Adrenal gland (tissue), 12 donors: Measurements from ENCODE around the gene AGAP3. TPM values are rescaled to one million over a fixed set of nuclear protein-coding genes. Genes with fewer than 3 reads are reported as not detected.

Source experiments
- DNase-seq, 7 donors: peaks; one replicate each; pipeline ENCODE4 v3.0.0-alpha.2; 2019 to 2020
- H3K27ac ChIP-seq, 5 donors: fragments of 200-600 bp; sonication (generic) in 4 of 5; 1 replicate in 3 of 5; 2 replicates in 2 of 5; pipeline versions ENCODE4 v1.5.1 to v1.8.0; 2016 to 2020; ENCODE audit warnings: mild to moderate bottlenecking in 1 of 5
- H3K27me3 ChIP-seq: fragments of 200-600 bp; 2 replicates; pipeline ENCODE4 v1.8.0; 2021
- H3K36me3 ChIP-seq, 2 donors: fragments of 200-600 bp; replicated peaks in 1 of 2; 1 replicate in 1 of 2; 2 replicates in 1 of 2; pipeline versions ENCODE4 v1.5.1 to v1.8.0; 2018 to 2022
- H3K4me1 ChIP-seq, 2 donors: fragments of 200-600 bp; replicated peaks in 1 of 2; 1 replicate in 1 of 2; 2 replicates in 1 of 2; pipeline versions ENCODE4 v1.5.1 to v1.8.0; 2018 to 2021
- H3K4me3 ChIP-seq, 4 donors: fragments of 200-600 bp; sonication (generic) in 3 of 4; one replicate each; pipeline ENCODE4 v1.5.1; 2016 to 2018
- H3K9me3 ChIP-seq, 3 donors: fragments of 200-600 bp; sonication (generic) in 1 of 3; replicated peaks in 1 of 3; 1 replicate in 2 of 3; 2 replicates in 1 of 3; pipeline versions ENCODE4 v1.5.1 to v1.8.0; 2016 to 2021
- CTCF ChIP-seq, 6 experiments: fragments of 450-650 bp in 4 of 6; fragments of 200-600 bp in 2 of 6; sonication (generic) in 1 of 6; IDR thresholded peaks; 1 replicate in 5 of 6; 2 replicates in 1 of 6; pipeline versions ENCODE4 v1.5.1 to v1.8.0; 2016 to 2021; ENCODE audit warnings: antibody characterized with exemption in 6 of 6, mild to moderate bottlenecking in 2 of 6, moderate library complexity in 1 of 6
- POLR2A ChIP-seq, 2 donors: fragments of 450-650 bp; IDR thresholded peaks; one replicate each; pipeline ENCODE4 v1.6.1; 2017; ENCODE audit warnings: antibody characterized with exemption in 2 of 2, mild to moderate bottlenecking in 2 of 2, moderate library complexity in 1 of 2
- WGBS, 4 donors: extraction: QIAGEN DNeasy Blood & Tissue Kit in 2 of 4; methylation state at CpG; one replicate each; pipeline versions ENCODE4 v1.1.5 to v1.1.7; 2013 to 2017; 5-methylcytosine and 5-hydroxymethylcytosine counted together
- intact Hi-C, 2 donors: fragments of 100-400 bp; cut with DNase I; formaldehyde crosslinking; loops; one replicate each; pipeline versions ENCODE4 v1.14.1 to v1.15.0; 2022 to 2023
- polyA plus RNA-seq, 3 donors: library from polyadenylated mRNA; stranded (reverse); fragments of 200-250 nt in 2 of 3; fragments of 350-450 nt in 1 of 3; fragmentation: Illumina TruSeq in 1 of 3; extraction: RNeasy Lipid Tissue Mini Kit (QIAGEN cat#74804) in 1 of 3; gene quantifications; one replicate each; pipeline ENCODE4 v1.2.3, GENCODE V29; 2013 to 2014
- total RNA-seq, 9 donors: library from RNA; depleted of rRNA in 4 of 9; stranded (reverse); fragments of >200 nt in 4 of 9; fragments of 120-200 nt in 1 of 9; fragmentation: NEBNext Ultra II Directional in 1 of 9; extraction: Animal tissue kit (Norgen Biotek cat#: 25700) in 1 of 9; gene quantifications; one replicate each; pipeline versions ENCODE4 v1.1.0 to v1.2.4, GENCODE V29; 2013 to 2023
- donor health status: healthy with polysubstance abuse.
- donor health status: Bipolar disorder and iron deficiency.
- donor health status: DM: yes; HTN: yes; CAD: no.
- donor health status: DM: no; HTN: no; CAD: no.
- donor health status: DM: no; HTN: no; CAD: no.
- donor health status: DM: yes; HTN: yes; CAD: no.

The AGAP3 gene
- total and polyA plus RNA-seq, 12 donors = 17.2 to 236 (median 50.9) TPM

DNA sequence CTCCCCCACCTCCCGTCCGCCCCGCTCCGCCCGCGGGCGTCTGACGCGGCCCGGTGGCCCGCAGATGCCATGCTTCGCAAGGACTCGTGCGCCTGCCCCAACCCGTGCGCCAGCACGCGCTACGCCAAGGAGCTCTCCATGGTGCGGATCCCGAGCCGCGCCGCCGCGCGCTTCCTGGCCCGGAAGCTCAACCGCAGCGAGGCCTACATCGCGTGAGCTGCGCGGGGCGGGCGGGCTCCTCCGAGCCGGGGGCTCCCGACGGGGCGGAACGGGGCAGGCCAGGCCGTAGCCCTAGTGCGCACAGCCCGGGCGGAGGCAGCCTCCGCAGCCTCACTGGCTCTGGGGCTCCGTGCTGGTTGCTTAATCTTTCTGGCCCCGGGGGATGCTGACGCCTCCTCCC lies 35.2 kb upstream of the AGAP3 start:
- H3K4me1 ChIP-seq = peaks cover 0 to 3% of the 10 kb centered on the region in 2 donors
- no peak for TF ChIP-seq CTCF (IDR thresholded peaks at IDR 0.05)
- no peak for TF ChIP-seq POLR2A (IDR thresholded peaks at IDR 0.05)
- intact Hi-C loops = no loop called here
- 1 to 32% (median 2%) methylated on average over 4 to 50 of the region's 50 CpGs for WGBS, 4 donors
- no peak overlapping the region for H3K27ac ChIP-seq
- no peaks in the 10 kb centered on the region for H3K36me3 ChIP-seq
- H3K9me3 ChIP-seq = no peaks in the 10 kb centered on the region
- H3K4me3 ChIP-seq = no peak overlapping the region
- peak; percentile 58 to 77 (median 68) for DNase-seq
- H3K27me3 ChIP-seq = no peaks in the 10 kb centered on the region

DNA sequence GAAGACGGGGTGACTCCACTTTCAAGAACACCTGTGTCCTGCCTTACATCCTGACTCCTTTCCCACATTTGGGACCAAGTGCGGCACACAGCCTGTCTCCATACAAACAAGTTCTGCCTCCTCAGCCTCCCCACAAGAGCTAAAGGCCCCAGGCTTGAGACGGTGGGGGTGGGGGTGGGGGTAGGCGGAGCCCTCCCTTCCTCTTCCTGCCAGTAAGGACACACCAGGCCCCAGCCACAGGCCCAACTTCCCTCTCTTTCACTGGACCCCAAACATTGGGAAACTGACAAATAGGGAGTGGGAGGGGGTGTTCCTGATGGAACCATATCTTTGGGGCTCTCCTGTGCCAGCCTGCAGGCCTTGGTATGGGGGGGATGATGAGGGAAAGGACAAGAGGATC lies 33.2 kb upstream of the AGAP3 start:
- DNase-seq = no peak
- no peak overlapping the region for H3K27ac ChIP-seq
- TF ChIP-seq CTCF (IDR thresholded peaks at IDR 0.05) = no peak
- no peak for TF ChIP-seq POLR2A (IDR thresholded peaks at IDR 0.05)
- H3K36me3 ChIP-seq = no peaks in the 10 kb centered on the region
- WGBS, 4 donors = 76 to 96% (median 80%) methylated on average over 2 to 4 of the region's 4 CpGs
- H3K4me1 ChIP-seq = peaks cover 0 to 15% of the 10 kb centered on the region in 2 donors
- no peaks in the 10 kb centered on the region for H3K27me3 ChIP-seq
- H3K9me3 ChIP-seq = no peaks in the 10 kb centered on the region
- no peak overlapping the region for H3K4me3 ChIP-seq
- intact Hi-C loops = no loop called here

- WGBS, 4 donors = 88 to 92% (median 89%) methylated on average over 3 to 8 of the region's 8 CpGs
- H3K27me3 ChIP-seq = no peaks in the 10 kb centered on the region
- H3K36me3 ChIP-seq = no peaks in the 10 kb centered on the region
- no peak for TF ChIP-seq CTCF (IDR thresholded peaks at IDR 0.05)
- no peak for TF ChIP-seq POLR2A (IDR thresholded peaks at IDR 0.05)
- H3K9me3 ChIP-seq = no peaks in the 10 kb centered on the region
- H3K27ac ChIP-seq = no peak overlapping the region
- DNase-seq = no peak
- peaks cover 5 to 20% of the 10 kb centered on the region in 2 donors for H3K4me1 ChIP-seq
- intact Hi-C loops = no loop called here
- no peak overlapping the region for H3K4me3 ChIP-seq
Observed at GRCh38 chr7:151053751-151054150, 32.5 kb upstream of the AGAP3 start.

GRCh38 chr7:151056283-151056665 lies 30.0 kb upstream of the AGAP3 start:
- peaks cover 23 to 35% of the 10 kb centered on the region in 2 donors for H3K4me1 ChIP-seq
- no peaks in the 10 kb centered on the region for H3K9me3 ChIP-seq
- DNase-seq = no peak
- intact Hi-C loops = no loop called here
- no peaks in the 10 kb centered on the region for H3K36me3 ChIP-seq
- no peak overlapping the region for H3K27ac ChIP-seq
- 87 to 96% (median 90%) methylated on average over 3 to 6 of the region's 6 CpGs for WGBS, 4 donors
- no peak overlapping the region for H3K4me3 ChIP-seq
- H3K27me3 ChIP-seq = no peaks in the 10 kb centered on the region
- TF ChIP-seq CTCF (IDR thresholded peaks at IDR 0.05) = no peak
- no peak for TF ChIP-seq POLR2A (IDR thresholded peaks at IDR 0.05)
